GM21390 (cell line): ENCODE measurements around the gene ANAPC4.
A peak's percentile ranks its signal among the peaks of the same experiment; 100 is the strongest.
"Not testable (repeated sequence)": the region's sequence is repeated elsewhere in the genome, so short reads cannot be mapped to it uniquely, and the experiment has no call there.

Experiments used
- ATAC-seq: cut with Tn5 transposase; IDR thresholded peaks from one replicate; pipeline ENCODE4 v1.9.1; 2021; ENCODE audit not compliant: unreplicated experiment

Gene ANAPC4, protein sequence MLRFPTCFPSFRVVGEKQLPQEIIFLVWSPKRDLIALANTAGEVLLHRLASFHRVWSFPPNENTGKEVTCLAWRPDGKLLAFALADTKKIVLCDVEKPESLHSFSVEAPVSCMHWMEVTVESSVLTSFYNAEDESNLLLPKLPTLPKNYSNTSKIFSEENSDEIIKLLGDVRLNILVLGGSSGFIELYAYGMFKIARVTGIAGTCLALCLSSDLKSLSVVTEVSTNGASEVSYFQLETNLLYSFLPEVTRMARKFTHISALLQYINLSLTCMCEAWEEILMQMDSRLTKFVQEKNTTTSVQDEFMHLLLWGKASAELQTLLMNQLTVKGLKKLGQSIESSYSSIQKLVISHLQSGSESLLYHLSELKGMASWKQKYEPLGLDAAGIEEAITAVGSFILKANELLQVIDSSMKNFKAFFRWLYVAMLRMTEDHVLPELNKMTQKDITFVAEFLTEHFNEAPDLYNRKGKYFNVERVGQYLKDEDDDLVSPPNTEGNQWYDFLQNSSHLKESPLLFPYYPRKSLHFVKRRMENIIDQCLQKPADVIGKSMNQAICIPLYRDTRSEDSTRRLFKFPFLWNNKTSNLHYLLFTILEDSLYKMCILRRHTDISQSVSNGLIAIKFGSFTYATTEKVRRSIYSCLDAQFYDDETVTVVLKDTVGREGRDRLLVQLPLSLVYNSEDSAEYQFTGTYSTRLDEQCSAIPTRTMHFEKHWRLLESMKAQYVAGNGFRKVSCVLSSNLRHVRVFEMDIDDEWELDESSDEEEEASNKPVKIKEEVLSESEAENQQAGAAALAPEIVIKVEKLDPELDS

DNA sequence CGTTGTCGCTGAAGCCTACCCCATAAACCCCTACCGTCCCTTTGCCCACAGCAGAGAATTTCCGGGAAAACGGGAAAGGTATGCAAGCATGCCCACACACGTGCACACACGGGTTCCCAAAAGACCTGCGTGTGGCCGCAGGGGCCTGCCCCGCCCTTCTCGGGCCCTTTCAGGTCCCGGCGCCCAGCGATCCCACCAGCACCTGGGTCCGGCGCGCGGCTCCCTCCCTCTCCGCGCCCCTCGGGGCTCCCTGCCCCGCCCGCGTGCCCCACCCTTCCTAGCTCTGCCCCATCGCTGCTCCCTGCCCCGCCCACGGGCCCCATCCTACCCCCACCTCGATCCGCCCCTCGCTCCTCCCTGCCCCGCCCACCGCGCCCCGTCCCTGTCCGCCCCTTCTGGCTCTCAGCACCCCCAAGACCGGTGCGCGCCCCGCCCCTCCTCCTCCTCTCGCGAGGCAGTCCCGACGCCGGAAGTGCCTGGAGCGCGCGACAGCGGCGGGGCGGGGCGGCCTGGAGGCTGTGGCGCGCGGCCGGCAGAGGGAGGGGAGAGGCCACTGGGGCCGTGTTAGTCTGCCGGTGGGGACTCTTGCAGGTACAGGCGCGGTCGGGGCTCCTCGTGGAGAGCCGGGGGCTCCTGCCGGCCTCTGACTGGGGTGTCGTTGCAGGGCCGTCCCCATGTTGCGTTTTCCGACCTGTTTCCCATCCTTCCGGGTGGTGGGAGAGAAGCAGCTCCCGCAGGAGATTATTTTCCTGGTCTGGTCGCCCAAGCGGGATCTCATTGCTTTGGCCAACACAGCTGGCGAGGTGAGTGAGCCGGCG lies at the start of gene ANAPC4:
TSS of gene ANAPC4 (plus strand) at position 510 of the 818 bp plus-strand sequence. CDS start at position 675, 165 bp downstream.
- peak; percentile 96 for ATAC-seq

DNA sequence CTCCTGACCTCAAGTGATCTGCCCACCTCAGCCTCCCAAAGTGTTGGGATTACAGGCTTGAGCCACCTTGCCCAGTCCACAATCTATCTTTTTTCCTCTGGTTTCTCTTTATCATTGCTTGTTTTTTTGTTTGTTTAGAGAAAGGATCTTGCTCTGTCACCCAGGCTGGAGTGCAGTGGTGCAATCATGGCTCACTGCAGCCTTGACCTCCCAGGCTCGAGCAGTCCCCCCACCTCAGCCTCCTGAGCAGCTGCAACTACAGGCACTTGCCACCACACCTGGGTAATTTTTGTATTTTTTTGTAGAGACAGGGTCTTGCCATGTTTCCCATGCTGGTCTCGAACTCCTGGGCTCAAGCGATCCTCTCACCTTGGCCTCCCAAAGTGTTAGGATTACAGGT lies 48.6 kb upstream of the ANAPC4 start:
- not testable (repeated sequence) for ATAC-seq

DNA sequence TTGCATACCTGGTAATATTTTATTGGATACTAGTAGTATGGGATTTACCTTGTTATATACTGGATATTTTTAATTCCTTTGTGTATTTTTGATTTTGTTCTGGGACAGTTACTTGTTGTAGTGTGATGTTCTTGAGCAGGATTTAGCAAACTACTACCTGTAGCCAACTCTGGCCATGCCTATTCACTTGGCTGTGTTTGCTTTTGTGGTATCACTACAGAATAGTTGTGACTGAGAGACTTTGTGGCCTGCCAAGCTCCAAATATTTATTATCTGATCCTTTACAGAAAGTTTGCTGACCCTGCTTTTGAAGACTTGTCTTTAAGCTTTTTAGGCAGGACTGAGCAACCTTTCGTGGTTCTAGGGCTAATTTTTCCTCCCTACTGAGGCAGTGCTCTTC lies 46.7 kb upstream of the ANAPC4 start:
- no peak for ATAC-seq

DNA sequence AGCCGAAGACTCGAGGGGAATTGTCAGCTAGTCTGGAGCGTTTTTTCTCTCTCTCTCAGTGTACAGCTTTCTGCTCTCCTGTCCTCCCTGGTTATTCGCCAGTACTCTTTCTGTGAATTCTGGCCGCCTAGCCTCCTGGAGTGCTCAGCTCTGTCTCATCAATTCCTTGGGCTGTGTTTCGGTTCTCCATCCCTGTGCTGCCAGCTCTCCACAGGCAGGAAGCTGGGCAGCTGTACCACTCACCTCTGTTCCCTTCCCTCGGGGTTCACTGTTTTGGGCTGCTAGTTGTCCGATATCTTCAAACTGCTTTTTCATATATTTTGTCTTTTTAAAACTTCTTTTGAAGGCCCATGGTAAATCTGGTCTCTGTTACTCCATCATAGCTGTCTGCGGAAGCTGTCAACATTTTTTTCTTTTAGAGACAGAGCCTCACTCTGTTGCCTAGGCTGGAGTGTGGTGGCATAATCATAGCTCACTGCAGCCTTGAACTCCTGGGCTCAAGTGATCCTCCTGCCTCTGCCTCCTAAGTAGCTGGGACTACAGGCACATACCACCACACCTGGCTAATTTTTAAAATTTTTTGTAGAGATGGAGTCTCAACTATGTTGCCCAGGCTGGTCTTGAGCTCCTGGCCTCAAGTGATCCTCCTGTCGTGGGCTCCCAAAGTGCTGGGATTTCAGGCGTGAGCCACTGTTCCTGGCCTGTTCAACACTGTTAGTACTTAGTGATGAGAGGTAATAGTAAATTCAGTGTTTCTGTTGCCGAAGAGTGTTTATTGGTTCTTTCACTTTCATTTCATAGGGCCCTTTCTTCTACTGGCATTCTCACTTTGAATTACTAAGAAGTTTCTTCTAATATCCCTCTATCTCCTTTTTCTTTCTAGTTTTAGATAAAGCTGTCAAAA lies 45.9 kb upstream of the ANAPC4 start:
- ATAC-seq: peak; percentile 90

DNA sequence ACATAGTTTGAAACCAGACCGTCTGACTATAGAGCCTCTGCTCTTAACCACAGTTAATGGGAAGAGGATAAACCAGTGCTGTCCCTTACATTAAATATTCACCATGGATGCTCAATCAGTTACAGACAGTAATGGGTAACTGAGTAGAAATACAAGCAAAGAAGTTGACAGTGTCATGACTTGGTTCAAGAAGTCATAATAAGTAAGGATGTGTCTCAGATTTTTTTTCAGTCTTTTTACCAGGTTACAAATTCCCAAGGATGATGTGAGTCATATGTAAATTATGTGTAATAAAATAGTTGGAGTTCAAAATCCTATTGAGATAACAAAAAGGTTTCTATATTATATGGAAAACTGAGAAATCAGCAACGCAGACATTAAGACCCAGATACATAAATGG lies 33.4 kb upstream of the ANAPC4 start:
- no peak for ATAC-seq

DNA sequence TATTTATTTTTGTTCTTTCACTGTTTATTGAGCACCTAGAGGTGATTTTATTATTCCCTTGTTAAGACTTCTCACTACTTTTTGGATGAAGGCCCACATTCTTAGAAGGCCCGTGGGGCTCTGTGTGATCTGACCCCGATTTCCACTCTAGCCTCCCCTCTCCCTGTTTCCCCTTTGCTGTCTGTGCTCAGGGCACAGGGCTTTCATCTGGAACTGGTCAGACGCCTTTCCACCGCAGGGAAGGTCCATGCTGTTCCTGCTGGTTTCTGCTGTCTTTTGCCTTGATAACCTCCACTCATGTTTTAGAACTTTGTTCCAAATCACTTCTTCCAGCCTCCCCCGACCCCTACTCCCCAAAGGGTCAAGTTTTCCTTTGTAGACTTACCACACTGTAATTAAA lies 31.3 kb upstream of the ANAPC4 start:
- no peak for ATAC-seq

DNA sequence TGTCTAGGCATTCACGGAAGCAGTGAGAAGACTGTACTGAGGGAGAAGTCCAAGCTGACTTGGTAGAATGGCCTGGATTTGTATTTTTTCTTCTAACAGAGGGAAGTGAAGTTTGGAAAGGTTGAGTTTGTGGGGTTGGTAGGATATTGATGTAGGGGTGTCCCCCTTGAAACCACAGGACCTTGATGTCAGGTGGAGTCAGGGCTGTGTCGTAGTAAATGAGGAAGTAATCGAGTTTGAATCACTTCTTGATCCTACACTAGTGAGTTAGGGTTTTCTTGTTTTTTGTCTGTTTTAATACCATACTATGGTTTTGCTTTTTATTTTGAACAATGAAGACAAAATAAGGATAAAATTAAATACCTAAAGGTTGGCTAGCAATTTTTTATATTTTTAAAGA lies 30.1 kb upstream of the ANAPC4 start:
- no peak for ATAC-seq

DNA sequence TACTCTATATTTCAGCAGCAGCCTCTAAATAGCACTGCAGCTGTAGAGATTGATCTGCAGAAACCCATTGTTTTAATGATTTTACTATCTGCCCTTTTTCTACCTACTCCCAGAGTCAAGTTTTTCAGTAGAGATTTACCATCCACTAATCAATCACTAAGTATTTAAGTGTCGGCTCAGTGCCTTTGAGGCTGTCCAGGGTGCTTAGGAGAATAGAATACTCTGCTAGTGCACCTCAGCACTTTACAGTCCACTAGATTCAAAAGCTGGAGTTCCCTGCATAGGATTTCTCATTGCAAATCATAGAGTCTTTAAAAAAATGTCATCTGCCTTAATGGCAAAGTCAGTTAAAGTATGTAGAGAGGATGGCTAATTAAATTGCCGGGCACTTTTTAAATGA lies 29.6 kb upstream of the ANAPC4 start:
- ATAC-seq: no peak

DNA sequence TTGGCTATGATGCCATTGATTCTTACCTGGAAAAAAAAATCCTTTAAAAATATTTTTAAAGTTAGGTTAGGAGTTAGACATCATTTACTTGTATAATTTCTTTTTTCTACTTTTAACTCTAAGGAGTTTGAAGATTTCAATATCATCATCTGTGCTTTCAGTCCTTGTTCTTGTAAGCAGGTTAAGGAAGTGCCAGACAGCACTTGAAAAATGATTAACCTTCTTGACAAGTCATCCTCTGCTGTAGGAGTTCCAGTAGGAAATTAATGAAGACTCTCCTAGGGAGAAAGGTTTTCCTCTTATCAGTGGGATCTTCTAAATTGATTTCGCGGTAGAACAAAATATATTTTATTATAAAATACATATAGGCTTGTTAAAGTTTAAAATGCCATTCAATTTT lies 29.1 kb upstream of the ANAPC4 start:
- ATAC-seq: no peak

DNA sequence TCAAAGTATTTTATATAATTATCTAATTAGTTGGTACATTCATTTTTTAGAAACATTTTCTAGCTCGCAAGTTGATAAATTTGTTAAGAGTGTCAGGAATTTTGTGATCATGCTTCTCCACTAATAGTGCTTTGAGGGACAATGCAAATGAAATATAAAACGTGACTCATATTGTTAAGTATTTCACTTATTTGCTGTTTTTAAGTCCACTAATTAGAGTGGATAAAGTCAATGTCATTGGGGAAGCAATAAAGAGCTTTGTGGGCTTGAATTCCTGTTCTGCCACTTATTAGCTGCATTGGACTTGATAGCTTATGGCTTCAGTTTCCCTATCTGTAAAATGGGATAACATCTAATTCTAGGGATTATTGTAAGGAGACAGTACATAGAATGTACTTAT lies 26.5 kb upstream of the ANAPC4 start:
- ATAC-seq: no peak

DNA sequence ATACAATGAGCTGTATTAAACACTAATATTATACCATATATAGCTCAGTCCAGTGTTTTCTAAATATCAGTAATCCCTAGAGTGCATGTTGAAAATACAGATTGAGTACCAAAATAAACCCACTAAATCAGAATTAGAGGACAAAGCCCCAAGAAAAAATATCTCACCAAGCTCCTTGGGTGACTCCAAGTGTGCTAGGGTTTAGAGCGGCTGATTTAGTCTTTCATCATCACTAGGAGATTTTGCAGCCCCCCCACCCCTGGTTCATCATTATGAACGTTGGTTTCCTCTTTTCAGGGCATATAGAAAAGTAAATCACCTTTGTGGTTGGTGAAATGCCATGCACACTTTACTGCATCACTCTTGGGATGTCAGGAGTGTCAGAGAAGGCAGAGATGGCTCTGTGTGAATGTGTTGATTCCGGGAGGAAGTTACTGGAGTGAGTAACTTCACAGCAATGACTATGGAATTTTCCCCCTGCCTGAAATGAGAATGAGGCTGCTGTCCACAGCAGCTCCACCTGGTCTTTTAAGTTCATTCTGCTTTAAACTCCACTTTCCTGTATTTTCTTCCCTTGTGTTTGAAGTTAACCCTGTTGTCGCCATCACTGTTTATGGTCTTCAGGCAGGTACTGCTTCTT lies 25.2 kb upstream of the ANAPC4 start:
- no peak for ATAC-seq

DNA sequence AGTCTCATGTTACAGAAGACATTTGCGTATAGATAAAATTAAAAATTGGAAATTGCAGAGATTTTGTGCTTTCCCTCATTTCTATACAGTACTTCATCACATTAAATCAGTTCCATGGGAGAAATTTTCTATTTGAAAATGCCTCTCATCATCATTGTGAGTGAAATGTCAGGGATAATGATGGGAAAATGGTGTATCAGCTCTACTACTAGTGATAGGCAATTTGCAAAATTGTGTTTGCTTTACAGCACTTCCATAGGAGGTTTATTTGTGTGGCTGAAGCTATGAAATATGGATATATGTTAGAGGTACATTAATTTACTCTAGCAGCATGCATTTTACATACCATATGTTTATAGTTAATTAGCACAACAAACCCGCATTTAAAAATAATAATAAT lies 21.0 kb upstream of the ANAPC4 start:
- no peak for ATAC-seq

DNA sequence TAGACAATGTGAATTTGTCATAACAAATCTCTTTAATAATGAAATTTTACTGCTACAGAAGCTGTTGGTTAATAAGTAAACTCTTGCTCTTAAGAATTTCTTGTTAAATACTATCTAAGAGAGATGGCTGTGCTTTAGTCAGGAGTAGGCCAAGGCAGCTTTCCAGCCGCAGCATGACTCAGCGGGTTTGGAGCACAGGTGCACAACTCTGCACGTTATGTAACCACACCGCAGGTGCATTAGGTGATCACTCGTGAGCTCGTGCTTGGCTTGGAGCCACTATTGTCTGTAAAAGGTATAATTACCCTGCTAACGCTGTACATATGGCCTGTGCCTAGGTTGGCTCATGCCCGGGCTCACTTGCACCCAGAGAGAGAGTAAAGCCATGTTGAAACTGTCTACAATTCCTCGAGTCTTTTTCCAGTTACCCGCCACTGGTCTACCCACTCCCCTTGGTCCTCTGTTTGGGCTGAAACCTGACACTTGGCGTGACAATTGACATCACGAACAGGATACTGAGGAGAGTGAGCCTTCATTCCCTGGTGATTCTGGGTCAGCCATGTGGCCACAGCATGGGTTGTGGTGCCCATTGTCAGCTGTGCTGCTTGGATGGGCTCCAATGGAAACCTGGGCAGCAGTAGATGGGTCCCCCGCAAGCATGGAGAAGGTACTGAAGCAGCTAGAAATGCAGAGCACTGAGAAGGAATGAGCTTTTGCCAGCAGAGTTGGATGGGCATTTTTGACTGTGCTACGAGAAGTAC lies 18.4 kb upstream of the ANAPC4 start:
- no peak for ATAC-seq

DNA sequence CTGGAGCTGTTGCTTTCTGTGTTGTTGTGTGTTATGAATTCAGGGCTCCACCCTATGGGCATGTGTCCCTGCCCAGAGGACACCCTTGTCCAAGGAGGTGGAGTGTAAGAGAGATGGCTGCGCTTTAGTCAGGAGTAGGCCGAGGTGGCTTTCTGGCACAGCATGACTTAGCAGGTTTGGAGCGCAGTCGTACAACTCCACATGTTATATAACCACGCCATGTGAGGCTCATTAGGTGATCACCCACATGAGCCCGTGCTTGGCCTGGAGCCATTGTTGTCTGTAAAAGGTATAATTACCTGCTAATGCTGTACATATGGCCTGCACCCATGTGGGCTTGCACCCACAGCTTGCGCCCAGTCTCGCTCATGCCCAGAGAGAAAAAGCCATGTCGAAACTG lies 15.8 kb upstream of the ANAPC4 start:
- ATAC-seq: no peak

DNA sequence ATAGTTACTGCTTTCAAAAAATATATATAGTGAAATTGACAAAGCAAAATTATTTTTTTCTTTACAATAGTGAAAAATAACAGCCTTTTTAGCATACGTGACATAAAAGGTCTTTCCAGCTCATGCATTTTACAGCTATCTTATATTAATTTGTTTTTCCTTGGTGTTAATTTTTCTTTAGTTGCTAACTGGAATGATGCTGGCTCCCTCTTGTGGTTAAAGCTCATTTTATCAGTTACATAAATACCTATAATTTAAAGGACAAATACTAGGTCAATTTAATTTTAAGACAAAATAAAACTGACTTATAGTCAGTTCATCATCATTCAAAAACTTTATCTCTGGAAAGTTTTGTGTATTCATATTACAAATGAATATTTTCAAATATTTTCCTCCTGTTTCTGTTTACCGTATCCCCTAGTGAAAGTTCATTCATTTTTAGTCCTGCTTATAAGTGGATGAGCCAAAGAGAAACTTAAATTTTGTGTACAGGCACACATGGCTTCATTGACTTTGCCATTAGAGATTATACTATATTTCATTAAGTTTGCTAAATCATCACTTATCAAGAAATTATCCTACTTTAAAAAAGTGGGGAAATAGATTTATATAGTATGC lies 9.9 kb upstream of the ANAPC4 start:
- ATAC-seq: no peak

DNA sequence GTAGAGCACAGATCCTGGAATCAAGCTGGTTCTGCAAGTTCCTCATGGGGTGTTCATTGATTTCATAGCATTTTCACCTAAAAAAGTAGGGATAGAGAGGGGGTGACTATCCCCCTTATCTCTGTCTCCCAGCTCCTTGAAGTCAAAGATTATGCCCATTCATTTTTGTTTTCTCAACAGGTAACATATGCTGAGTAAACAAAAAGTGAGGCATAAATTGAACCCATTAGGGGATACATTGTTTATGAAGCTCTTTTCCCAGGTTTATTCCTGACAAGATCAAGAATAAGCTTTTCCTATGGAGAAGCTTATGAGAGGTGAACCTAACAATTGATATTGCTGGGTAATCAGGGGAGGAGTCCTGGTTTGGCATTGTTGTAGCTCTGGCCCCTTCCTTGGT lies 9.2 kb upstream of the ANAPC4 start:
- ATAC-seq: no peak

DNA sequence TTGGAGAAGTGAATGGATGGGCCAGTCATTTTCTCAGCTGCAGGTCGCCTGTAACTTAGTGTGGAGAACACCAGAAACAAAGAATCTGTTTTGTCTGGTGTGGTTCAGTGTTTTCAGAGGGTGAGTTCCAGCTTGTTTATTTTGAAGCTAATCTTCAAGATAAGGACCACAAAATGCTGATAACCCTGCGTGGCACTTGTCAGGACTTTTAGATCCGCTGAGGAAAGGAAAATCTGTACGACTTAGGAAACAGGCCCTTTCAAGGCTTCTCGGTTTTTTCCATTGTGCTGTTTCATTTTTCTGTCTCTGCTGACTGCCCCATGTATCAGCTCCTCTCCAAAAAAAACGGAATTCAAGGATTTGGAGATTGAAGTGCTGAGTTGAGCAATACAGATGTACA lies 8.7 kb upstream of the ANAPC4 start:
- no peak for ATAC-seq

DNA sequence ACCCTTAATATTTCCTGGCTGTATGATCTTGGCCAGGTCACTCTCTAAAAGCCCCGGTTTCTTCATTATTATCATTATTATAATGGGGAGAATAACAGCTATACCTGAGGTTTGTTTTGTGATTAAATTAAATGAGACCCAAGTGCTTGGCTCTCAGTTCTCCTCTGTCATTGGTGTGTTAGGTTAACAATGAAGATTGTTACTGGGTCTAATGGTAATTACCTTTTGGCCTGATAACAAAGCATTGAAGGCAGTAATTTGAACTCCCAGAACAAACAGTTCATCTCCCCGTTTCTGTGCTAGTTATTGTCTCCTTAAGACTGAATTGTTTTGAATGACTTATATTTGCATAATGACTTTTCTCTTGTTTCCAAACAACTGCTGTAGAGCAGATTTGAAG lies 6.8 kb upstream of the ANAPC4 start:
- ATAC-seq: no peak

DNA sequence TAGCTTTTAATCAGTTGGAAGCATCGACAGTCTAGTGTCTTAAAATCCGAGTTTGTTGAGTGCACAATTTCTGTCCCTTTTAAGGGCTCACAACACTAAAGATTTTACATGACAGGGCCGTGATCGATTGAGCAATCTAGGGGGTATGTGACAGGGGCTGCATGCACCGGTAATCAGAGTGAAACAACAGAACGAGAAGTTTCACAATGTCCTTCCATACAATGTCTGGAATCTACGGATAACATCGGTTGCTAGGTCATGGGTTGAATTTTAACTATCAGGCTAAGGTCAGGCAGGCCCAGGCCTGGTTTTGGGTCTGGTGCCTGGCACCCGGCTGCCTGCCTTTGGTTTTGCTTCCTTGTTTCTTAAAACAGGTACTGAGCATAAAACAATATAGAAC lies 4.5 kb upstream of the ANAPC4 start:
- not testable (repeated sequence) for ATAC-seq
